K562 (cell line): ENCODE data around the gene BBX. TPM values are rescaled to one million over a fixed set of nuclear protein-coding genes. Genes with fewer than 3 reads are reported as not detected.

ENCODE experiments used
- ATAC-seq: fragments of 200-7000 bp; cut with Tn5 transposase; 3 replicates; pipeline ENCODE4 v1.9.1; 2020; ENCODE audit warnings: moderate library complexity
- BruUV-seq: library from RNA; stranded (reverse); fragments of 400-500 nt; replicated peaks from 2 replicates; lab custom pipeline; 2021; lab: Mats Ljungman, UMichigan
- CTCF ChIA-PET: fragments of 300-600 bp; formaldehyde crosslinking; extraction: SDS; loops from one replicate; lab custom pipeline; 2021; ENCODE audit warnings: low intra/inter-chr PET ratio; lab: Yijun Ruan, JAX
- POLR2A ChIA-PET: fragments of 300-600, 350-650 bp; sonication (Branson Sonifier 250); formaldehyde crosslinking; extraction: SDS; loops from one replicate; lab custom pipeline; 2021; ENCODE audit warnings: antibody characterized with exemption, inconsistent platforms; lab: Yijun Ruan, JAX
- DNase-seq, 4 experiments: peaks; one replicate each; pipeline versions ENCODE4 v3.0.0 to v3.0.0-alpha.2; 2011 to 2018; ENCODE audit warnings: low spot score in 3 of 4, mixed read lengths in 3 of 4; ENCODE audit errors: extremely low read depth in 1 of 4
- FAIRE-seq: peaks from 2 replicates; lab custom pipeline; 2011; peaks lifted over from hg19 to GRCh38; lab: Jason Lieb, UNC
- H2AFZ ChIP-seq: 2 replicates; pipeline ENCODE4 v1.6.0; 2011; ENCODE audit warnings: low read depth, low read length, control low read depth, inconsistent platforms
- H3K27ac ChIP-seq: fragments of 200-600 bp; 3 replicates; pipeline ENCODE4 v1.8.0; 2011; ENCODE audit warnings: low read depth, mild to moderate bottlenecking, control low read depth, inconsistent platforms, low read length, moderate library complexity, mixed read lengths; ENCODE audit errors: extremely low read depth
- H3K27me3 ChIP-seq, 2 experiments: fragments of 300-600 bp in 1 of 2; 2 replicates in 1 of 2; 3 replicates in 1 of 2; pipeline versions ENCODE4 v1.6.0 to v1.8.0; 2011; ENCODE audit warnings: inconsistent platforms in 2 of 2, low read length in 2 of 2, mild to moderate bottlenecking in 1 of 2, mixed read lengths in 1 of 2, moderate library complexity in 1 of 2; ENCODE audit not compliant: control insufficient read depth in 2 of 2, insufficient read depth in 2 of 2
- H3K36me3 ChIP-seq: fragments of 300-600 bp; 3 replicates; pipeline ENCODE4 v1.8.0; 2011; ENCODE audit warnings: mild to moderate bottlenecking, low read length, inconsistent platforms; ENCODE audit not compliant: control insufficient read depth, insufficient read depth
- H3K4me1 ChIP-seq, 2 experiments: fragments of 200-600 bp in 1 of 2; replicated peaks in 1 of 2; 2 replicates in 1 of 2; 3 replicates in 1 of 2; pipeline versions ENCODE4 v1.5.1 to v1.8.0; 2011; ENCODE audit warnings: inconsistent platforms in 2 of 2, low read length in 2 of 2, mild to moderate bottlenecking in 1 of 2, mixed read lengths in 1 of 2, moderate library complexity in 1 of 2; ENCODE audit not compliant: control insufficient read depth in 2 of 2, insufficient read depth in 2 of 2
- H3K4me2 ChIP-seq: 2 replicates; pipeline ENCODE4 v1.6.1; 2011; ENCODE audit warnings: low read length, control low read depth, inconsistent platforms, mixed read lengths; ENCODE audit not compliant: insufficient read depth
- H3K4me3 ChIP-seq: fragments of 200-600 bp; sonication (generic), shearing (Covaris generic); 2 replicates; pipeline ENCODE4 v1.5.1; 2016; ENCODE audit warnings: control low read depth, inconsistent platforms
- H3K79me2 ChIP-seq: fragments of 200-600 bp; 3 replicates; pipeline ENCODE4 v1.8.0; 2011; ENCODE audit warnings: low read length, inconsistent platforms; ENCODE audit not compliant: control insufficient read depth, insufficient read depth
- H3K9ac ChIP-seq, 2 experiments: 2 replicates each; pipeline versions ENCODE4 v1.6.0 to v1.6.1; 2011; ENCODE audit warnings: low read depth in 2 of 2, low read length in 2 of 2, control low read depth in 1 of 2, inconsistent platforms in 1 of 2, mild to moderate bottlenecking in 1 of 2, mixed read lengths in 1 of 2; ENCODE audit not compliant: insufficient read depth in 1 of 2
- H3K9me1 ChIP-seq: one replicate; pipeline ENCODE4 v1.6.0; 2011; ENCODE audit warnings: inconsistent platforms, mild to moderate bottlenecking, low read length, moderate library complexity; ENCODE audit not compliant: control insufficient read depth, insufficient read depth
- H3K9me3 ChIP-seq: replicated peaks from 2 replicates; pipeline ENCODE4 v1.5.1; 2011; ENCODE audit warnings: low read depth, low read length, inconsistent platforms; ENCODE audit not compliant: control insufficient read depth, insufficient read depth
- H4K20me1 ChIP-seq: replicated peaks from 2 replicates; pipeline ENCODE4 v1.6.1; 2011; ENCODE audit warnings: low read length, inconsistent platforms, mixed read lengths; ENCODE audit not compliant: control insufficient read depth, insufficient read depth
- CBFA2T2 ChIP-seq: fragments of 450-650 bp; conservative IDR thresholded peaks from 2 replicates; pipeline ENCODE4 v1.6.1; 2017; ENCODE audit warnings: mild to moderate bottlenecking
- FOXJ2 ChIP-seq: fragments of 200-800 bp; sonication (Bioruptor generic); IDR thresholded peaks from 2 replicates; pipeline ENCODE4 v1.6.1; 2016; ENCODE audit warnings: missing genetic modification characterization, missing compliant biosample characterization
- ILF3 ChIP-seq: fragments of 450-650 bp; IDR thresholded peaks from 2 replicates; pipeline ENCODE4 v1.6.1; 2018; ENCODE audit warnings: antibody characterized with exemption, mild to moderate bottlenecking, moderate library complexity, borderline replicate concordance
- KHSRP ChIP-seq: fragments of 450-650 bp; IDR thresholded peaks from 2 replicates; pipeline ENCODE4 v1.6.1; 2017
- NR2C2 ChIP-seq, 2 experiments: fragments of 200-800 bp in 1 of 2; sonication (Bioruptor generic) in 1 of 2; sonication (generic) in 1 of 2; formaldehyde crosslinking in 1 of 2; IDR thresholded peaks; 2 replicates each; pipeline versions ENCODE4 v1.6.1 to v1.8.0; 2016 to 2022; ENCODE audit warnings: mild to moderate bottlenecking in 1 of 2, missing compliant biosample characterization in 1 of 2, missing genetic modification characterization in 1 of 2, missing genetic modification reagents in 1 of 2
- RBFOX2 ChIP-seq: fragments of 200-400 bp; formaldehyde crosslinking; IDR thresholded peaks from 2 replicates; pipeline ENCODE4 v1.6.1; 2017; ENCODE audit warnings: low read depth, mild to moderate bottlenecking, low read length, moderate library complexity
- RNF2 ChIP-seq: sonication (generic); IDR thresholded peaks from 2 replicates; pipeline ENCODE4 v1.6.1; 2016
- SNIP1 ChIP-seq: fragments of 450-650 bp; IDR thresholded peaks from 2 replicates; pipeline ENCODE4 v1.7.1; 2017; ENCODE audit warnings: low read depth, mild to moderate bottlenecking
- TCF3 ChIP-seq: sonication (generic); formaldehyde crosslinking; IDR thresholded peaks from 2 replicates; pipeline ENCODE4 v1.4.0; 2020; ENCODE audit warnings: mild to moderate bottlenecking, missing genetic modification reagents
- ZNF311 ChIP-seq: fragments of 250-450 bp; sonication (Bioruptor Pico); IDR thresholded peaks from 2 replicates; pipeline ENCODE4 v1.4.0; 2020; ENCODE audit warnings: mild to moderate bottlenecking, moderate library complexity
- ZNF41 ChIP-seq: fragments of 250-450 bp; sonication (Bioruptor Pico); conservative IDR thresholded peaks from 2 replicates; pipeline ENCODE4 v1.4.0; 2020; ENCODE audit warnings: mild to moderate bottlenecking
- ZNF444 ChIP-seq: fragments of 250-450 bp; sonication (Bioruptor Pico); IDR thresholded peaks from 2 replicates; pipeline ENCODE4 v1.4.0; 2020; ENCODE audit warnings: mild to moderate bottlenecking, moderate library complexity
- ZNF583 ChIP-seq: fragments of 250-450 bp; sonication (Bioruptor Pico); IDR thresholded peaks from 2 replicates; pipeline ENCODE4 v1.4.0; 2020
- WGBS: fragments of 100-300 bp; shearing (Covaris generic); methylation state at CpG from one replicate; pipeline ENCODE4 v1.1.6; 2016; ENCODE audit warnings: low coverage, mixed read lengths; ENCODE audit not compliant: insufficient coverage; ENCODE audit errors: missing lambda C conversion rate; 5-methylcytosine and 5-hydroxymethylcytosine counted together
- in situ Hi-C: fragments of 300-500 bp; cut with MboI; formaldehyde crosslinking; loops from 4 replicates; pipeline ENCODE4 v1.15.0; 2018; ENCODE audit warnings: inconsistent platforms, mixed read lengths
- intact Hi-C: fragments of 100-400 bp; cut with micrococcal nuclease; formaldehyde crosslinking; loops from 2 replicates; pipeline ENCODE4 v1.14.2; 2022
- polyA plus RNA-seq, 8 experiments: library from polyadenylated mRNA; depleted of rRNA in 4 of 8; stranded (reverse) in 5 of 8; unstranded in 3 of 8; fragments of >200 nt; fragmentation: Nextera tagmentation in 2 of 8; fragmentation: Illumina TruSeq in 1 of 8; extraction: Ambion mirVana in 2 of 8; extraction: Trizol in 1 of 8; gene quantifications; 2 replicates each; pipeline versions ENCODE4 v1.2.1 to v1.2.3, GENCODE V29; 2011 to 2014; ENCODE audit warnings: inconsistent platforms in 1 of 8, missing spikeins in 1 of 8
- total RNA-seq, 7 experiments: library from RNA; depleted of rRNA in 6 of 7; stranded (reverse); fragments of >200 nt in 6 of 7; fragmentation: Illumina TruSeq in 2 of 7; extraction: Trizol in 2 of 7; gene quantifications; 2 replicates each; pipeline versions ENCODE4 v1.2.1 to v1.2.3, GENCODE V29; 2011 to 2021; ENCODE audit warnings: low replicate concordance in 1 of 7
- TF ChIP-seq, protein P1 (sequence below): fragments of 250-450 bp; sonication (Bioruptor Pico); IDR thresholded peaks from 2 replicates; pipeline ENCODE4 v1.4.0; 2020; ENCODE audit warnings: borderline replicate concordance
- TF ChIP-seq, protein P2 (sequence below): sonication (generic); formaldehyde crosslinking; IDR thresholded peaks from 2 replicates; pipeline ENCODE4 v1.8.0; 2022; ENCODE audit warnings: mild to moderate bottlenecking, low read depth, missing genetic modification reagents
- TF ChIP-seq, protein P3 (sequence below): fragments of 250-450 bp; sonication (Bioruptor Pico); IDR thresholded peaks from 2 replicates; pipeline ENCODE4 v1.8.0; 2022; ENCODE audit warnings: moderate library complexity, mild to moderate bottlenecking, inconsistent platforms

BBX gene
- total and polyA plus RNA-seq, 9 of the 15 experiments (the other 6 are each of a cell fraction or from before 2014, with no cell fraction given) = 4.9 to 19.5 (median 11.8) TPM

DNA sequence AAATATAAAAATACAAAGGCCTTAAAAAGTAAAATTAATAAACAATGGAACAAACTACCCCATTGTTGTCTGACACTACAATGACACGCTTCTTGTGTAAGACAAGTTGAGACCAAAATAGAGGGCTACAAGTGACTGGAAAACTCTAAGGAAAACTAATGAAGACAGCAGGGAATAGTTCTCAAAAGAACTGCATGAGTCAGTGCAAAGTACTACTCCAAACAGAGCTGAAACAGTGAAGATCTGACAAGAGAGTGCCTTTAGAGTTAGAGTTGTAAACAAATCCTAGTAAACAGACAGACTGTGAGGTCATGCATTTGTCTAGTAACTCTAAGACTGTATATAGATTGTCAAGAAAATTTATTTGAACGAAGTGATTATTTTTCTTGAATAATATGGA is 233.9 kb downstream of the BBX start:
- in situ Hi-C loops (no loop called here), intact Hi-C loops (no loop called here)
- Histone ChIP-seq H3K4me3 (no peak overlapping the region), H3K27me3 (no peaks in the 10 kb centered on the region), H3K27ac (no peak overlapping the region), H2AFZ (no peak overlapping the region), H3K36me3 (no peaks in the 10 kb centered on the region), H3K4me2 (no peak overlapping the region), H3K9me3 (no peaks in the 10 kb centered on the region), H4K20me1 (0 out of 2 replicates have a peak, but pooled peaks cover 2% of the 10 kb centered on the region), H3K4me1 (no peaks in the 10 kb centered on the region), H3K79me2 (no peaks in the 10 kb centered on the region), H3K9ac (no peak overlapping the region), H3K9me1 (no peaks in the 10 kb centered on the region)
- no peak for TF ChIP-seq KHSRP
- no peak for TF ChIP-seq NR2C2 (CRISPR knock-in tag; IDR thresholded peaks at IDR 0.05)
- TF ChIP-seq NR2C2 (tag; IDR thresholded peaks at IDR 0.05) = no peak
- TF ChIP-seq, protein P1, sequence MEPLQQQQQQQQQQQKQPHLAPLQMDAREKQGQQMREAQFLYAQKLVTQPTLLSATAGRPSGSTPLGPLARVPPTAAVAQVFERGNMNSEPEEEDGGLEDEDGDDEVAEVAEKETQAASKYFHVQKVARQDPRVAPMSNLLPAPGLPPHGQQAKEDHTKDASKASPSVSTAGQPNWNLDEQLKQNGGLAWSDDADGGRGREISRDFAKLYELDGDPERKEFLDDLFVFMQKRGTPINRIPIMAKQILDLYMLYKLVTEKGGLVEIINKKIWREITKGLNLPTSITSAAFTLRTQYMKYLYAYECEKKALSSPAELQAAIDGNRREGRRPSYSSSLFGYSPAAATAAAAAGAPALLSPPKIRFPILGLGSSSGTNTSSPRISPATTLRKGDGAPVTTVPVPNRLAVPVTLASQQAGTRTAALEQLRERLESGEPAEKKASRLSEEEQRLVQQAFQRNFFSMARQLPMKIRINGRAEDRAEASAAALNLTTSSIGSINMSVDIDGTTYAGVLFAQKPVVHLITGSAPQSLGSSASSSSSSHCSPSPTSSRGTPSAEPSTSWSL (CRISPR knock-in tag) = no peak
- TF ChIP-seq, protein P2, sequence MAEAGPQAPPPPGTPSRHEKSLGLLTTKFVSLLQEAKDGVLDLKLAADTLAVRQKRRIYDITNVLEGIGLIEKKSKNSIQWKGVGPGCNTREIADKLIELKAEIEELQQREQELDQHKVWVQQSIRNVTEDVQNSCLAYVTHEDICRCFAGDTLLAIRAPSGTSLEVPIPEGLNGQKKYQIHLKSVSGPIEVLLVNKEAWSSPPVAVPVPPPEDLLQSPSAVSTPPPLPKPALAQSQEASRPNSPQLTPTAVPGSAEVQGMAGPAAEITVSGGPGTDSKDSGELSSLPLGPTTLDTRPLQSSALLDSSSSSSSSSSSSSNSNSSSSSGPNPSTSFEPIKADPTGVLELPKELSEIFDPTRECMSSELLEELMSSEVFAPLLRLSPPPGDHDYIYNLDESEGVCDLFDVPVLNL = no peak
- TF ChIP-seq SNIP1 = no peak
- TF ChIP-seq ZNF311 (CRISPR knock-in tag) = no peak
- no peak for TF ChIP-seq ZNF444 (CRISPR knock-in tag)
- TF ChIP-seq CBFA2T2 = no peak
- TF ChIP-seq RBFOX2 = no peak
- no peak for TF ChIP-seq FOXJ2
- TF ChIP-seq ZNF41 (CRISPR knock-in tag) = no peak
- TF ChIP-seq, protein P3, sequence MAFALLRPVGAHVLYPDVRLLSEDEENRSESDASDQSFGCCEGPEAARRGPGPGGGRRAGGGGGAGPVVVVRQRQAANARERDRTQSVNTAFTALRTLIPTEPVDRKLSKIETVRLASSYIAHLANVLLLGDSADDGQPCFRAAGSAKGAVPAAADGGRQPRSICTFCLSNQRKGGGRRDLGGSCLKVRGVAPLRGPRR (CRISPR knock-in tag) = no peak
- TF ChIP-seq ZNF583 = no peak
- no peak for TF ChIP-seq RNF2
- TF ChIP-seq TCF3 (CRISPR knock-in tag) = no peak
- no peak for TF ChIP-seq ILF3
- POLR2A ChIA-PET = no interaction called here
- ATAC-seq = no peak
- WGBS = 62% methylated on average over 2 of the region's 2 CpGs
- FAIRE-seq = no peak
- BruUV-seq = no TSS peak
- CTCF ChIA-PET = no interaction called here
- no peak for DNase-seq
